BE2C (cell line): Measurements from ENCODE around the gene YBX3.

Experiments used
- DNase-seq: peaks from one replicate; pipeline ENCODE4 v3.0.0-alpha.2; 2020
- H3K27me3 ChIP-seq: fragments of 250-450 bp; sonication (Bioruptor Pico); 2 replicates; pipeline ENCODE4 v1.5.1; 2020; ENCODE audit warnings: mild to moderate bottlenecking
- H3K36me3 ChIP-seq: fragments of 250-450 bp; sonication (Bioruptor Pico); 2 replicates; pipeline ENCODE4 v1.5.1; 2020; ENCODE audit warnings: mild to moderate bottlenecking
- H3K4me1 ChIP-seq: fragments of 250-450 bp; sonication (Bioruptor Pico); 2 replicates; pipeline ENCODE4 v1.5.1; 2020
- H3K4me3 ChIP-seq: 2 replicates; pipeline ENCODE4 v1.5.1; 2011; ENCODE audit warnings: low read depth, low read length
- H3K9me3 ChIP-seq: fragments of 250-450 bp; sonication (Bioruptor Pico); 2 replicates; pipeline ENCODE4 v1.5.1; 2020
- CTCF ChIP-seq: IDR thresholded peaks from 2 replicates; pipeline ENCODE4 v1.5.1; 2012; ENCODE audit warnings: mild to moderate bottlenecking, low read depth, low read length

The YBX3 gene

GRCh38 chr12:10700581-10700980, 22.5 kb downstream of the YBX3 start:
- Histone ChIP-seq H3K4me3 (no peak overlapping the region), H3K4me1 (no peaks in the 10 kb centered on the region), H3K9me3 (no peaks in the 10 kb centered on the region), H3K36me3 (no peaks in the 10 kb centered on the region), H3K27me3 (peaks cover 46% of the 10 kb centered on the region)
- no peak for DNase-seq
- TF ChIP-seq CTCF = no peak

- H3K27me3 ChIP-seq = peaks cover 25% of the 10 kb centered on the region
- H3K4me1 ChIP-seq = no peaks in the 10 kb centered on the region
- no peak for TF ChIP-seq CTCF
- no peak for DNase-seq
- H3K36me3 ChIP-seq = no peaks in the 10 kb centered on the region
- H3K4me3 ChIP-seq = no peak overlapping the region
- H3K9me3 ChIP-seq = no peaks in the 10 kb centered on the region
Observed at GRCh38 chr12:10697862-10698261, 25.3 kb downstream of the YBX3 start.

- TF ChIP-seq CTCF = no peak
- H3K4me3 ChIP-seq = no peak overlapping the region
- H3K27me3 ChIP-seq = peaks cover 18% of the 10 kb centered on the region
- DNase-seq = no peak
- no peaks in the 10 kb centered on the region for H3K36me3 ChIP-seq
- no peaks in the 10 kb centered on the region for H3K9me3 ChIP-seq
- no peaks in the 10 kb centered on the region for H3K4me1 ChIP-seq
Observed at GRCh38 chr12:10697156-10697555, 26.0 kb downstream of the YBX3 start.

- H3K36me3 ChIP-seq = no peaks in the 10 kb centered on the region
- TF ChIP-seq CTCF = no peak
- H3K27me3 ChIP-seq = peaks cover 3% of the 10 kb centered on the region; the same call in 1 of the 2 replicates
- no peaks in the 10 kb centered on the region for H3K4me1 ChIP-seq
- no peaks in the 10 kb centered on the region for H3K9me3 ChIP-seq
- no peak overlapping the region for H3K4me3 ChIP-seq
- no peak for DNase-seq
Observed at GRCh38 chr12:10690906-10691305, 32.2 kb downstream of the YBX3 start.

- Histone ChIP-seq H3K4me3 (no peak overlapping the region), H3K4me1 (no peaks in the 10 kb centered on the region), H3K9me3 (no peaks in the 10 kb centered on the region), H3K36me3 (no peaks in the 10 kb centered on the region), H3K27me3 (peaks cover 3% of the 10 kb centered on the region; the same call in 1 of the 2 replicates)
- TF ChIP-seq CTCF = no peak
- DNase-seq = no peak
Observed at GRCh38 chr12:10689146-10689545, 34.0 kb downstream of the YBX3 start.

- no peak for TF ChIP-seq CTCF
- Histone ChIP-seq H3K4me1 (no peaks in the 10 kb centered on the region), H3K4me3 (no peak overlapping the region), H3K27me3 (0 out of 2 replicates have a peak, but pooled peaks cover 3% of the 10 kb centered on the region), H3K36me3 (no peaks in the 10 kb centered on the region), H3K9me3 (no peaks in the 10 kb centered on the region)
- DNase-seq = no peak
Observed at GRCh38 chr12:10688042-10688441, 35.1 kb downstream of the YBX3 start.
